ENCODE measurements around the gene COL5A3.
"Not testable (repeated sequence)": the region's sequence is repeated elsewhere in the genome, so short reads cannot be mapped to it uniquely, and the experiment has no call there.

Gene COL5A3

GRCh38 chr19:9953802-9954542 lies 56.3 kb downstream of the COL5A3 start:
- TF ChIP-seq CTCF (IDR thresholded peaks at IDR 0.05; ENCODE audit: low read depth, low read length), result no peak
- H3K4me3 ChIP-seq (ENCODE audit: low read depth, low read length), result no peak overlapping the region
- no peaks in the 10 kb centered on the region; the same call in 1 of the 2 replicates for H3K9me3 ChIP-seq
- no peaks in the 10 kb centered on the region for H3K36me3 ChIP-seq
- no peaks in the 10 kb centered on the region for H3K4me1 ChIP-seq
- no peaks in the 10 kb centered on the region for H3K27me3 ChIP-seq
- no peak for DNase-seq

- no peak for TF ChIP-seq CTCF (IDR thresholded peaks at IDR 0.05; ENCODE audit: low read depth, low read length)
- DNase-seq, result no peak
- no peak overlapping the region for H3K4me3 ChIP-seq (ENCODE audit: low read depth, low read length)
- no peaks in the 10 kb centered on the region for H3K27me3 ChIP-seq
- no peaks in the 10 kb centered on the region for H3K9me3 ChIP-seq
- no peaks in the 10 kb centered on the region for H3K4me1 ChIP-seq
- H3K36me3 ChIP-seq, result no peaks in the 10 kb centered on the region
These were observed 58.0 kb downstream of the COL5A3 start for GRCh38 chr19:9952276-9952675.

DNA sequence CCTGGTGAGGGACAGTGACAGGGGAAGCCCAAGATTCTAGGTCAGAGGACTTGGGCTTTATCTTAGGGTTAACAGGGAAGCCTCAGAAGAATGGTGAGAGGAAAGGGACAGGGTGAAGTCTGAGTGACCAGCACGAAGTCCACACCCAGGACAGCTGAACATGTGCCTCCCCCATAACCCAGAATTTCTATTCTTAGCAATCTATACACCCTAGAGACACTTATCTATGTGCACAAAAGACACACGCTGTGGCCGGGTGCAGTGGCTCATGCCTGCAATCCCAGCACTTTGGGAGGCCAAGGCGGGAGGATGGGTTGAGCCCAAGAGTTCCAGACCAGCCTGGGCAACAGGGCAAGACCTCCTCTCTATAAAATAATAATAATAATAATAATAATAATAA lies 62.9 kb downstream of the COL5A3 start:
- no peaks in the 10 kb centered on the region for H3K27me3 ChIP-seq
- no peaks in the 10 kb centered on the region for H3K36me3 ChIP-seq
- no peak for TF ChIP-seq CTCF (IDR thresholded peaks at IDR 0.05; ENCODE audit: low read depth, low read length)
- H3K4me1 ChIP-seq, result no peaks in the 10 kb centered on the region
- no peak overlapping the region for H3K4me3 ChIP-seq (ENCODE audit: low read depth, low read length)
- H3K9me3 ChIP-seq, result no peaks in the 10 kb centered on the region
- DNase-seq, result no peak

DNA sequence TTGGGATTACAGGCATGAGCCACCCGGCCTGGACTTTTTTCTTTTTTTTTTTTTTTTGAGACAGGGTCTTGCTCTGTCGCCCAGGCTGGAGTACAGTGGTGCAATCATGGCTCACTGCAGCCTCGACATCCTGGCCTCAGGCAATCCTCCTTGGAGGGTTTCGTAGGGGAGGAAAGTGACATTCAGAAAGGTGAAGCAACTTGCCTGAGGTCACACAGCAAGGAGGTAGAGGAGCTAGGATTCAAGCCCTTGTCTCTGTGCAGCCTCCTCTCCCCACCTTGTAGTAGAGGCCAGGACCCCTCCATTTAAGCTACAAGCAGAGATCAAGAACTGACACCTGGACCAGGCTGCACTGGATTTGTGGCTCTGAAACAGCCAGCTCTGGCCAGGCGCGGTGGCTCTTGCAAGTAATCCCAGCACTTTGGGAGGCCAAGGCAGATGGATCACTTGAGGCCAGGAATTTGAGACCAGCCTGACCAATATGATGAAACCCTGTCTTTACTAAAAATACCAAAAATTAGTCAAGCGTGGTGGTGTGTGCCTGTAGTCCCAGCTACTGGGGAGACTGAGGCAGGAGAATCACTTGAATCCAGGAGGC lies 63.7 kb downstream of the COL5A3 start:
- not testable (repeated sequence) for H3K4me3 ChIP-seq (ENCODE audit: low read depth, low read length); DNase-seq; H3K9me3 ChIP-seq; H3K27me3 ChIP-seq; H3K4me1 ChIP-seq; H3K36me3 ChIP-seq

DNA sequence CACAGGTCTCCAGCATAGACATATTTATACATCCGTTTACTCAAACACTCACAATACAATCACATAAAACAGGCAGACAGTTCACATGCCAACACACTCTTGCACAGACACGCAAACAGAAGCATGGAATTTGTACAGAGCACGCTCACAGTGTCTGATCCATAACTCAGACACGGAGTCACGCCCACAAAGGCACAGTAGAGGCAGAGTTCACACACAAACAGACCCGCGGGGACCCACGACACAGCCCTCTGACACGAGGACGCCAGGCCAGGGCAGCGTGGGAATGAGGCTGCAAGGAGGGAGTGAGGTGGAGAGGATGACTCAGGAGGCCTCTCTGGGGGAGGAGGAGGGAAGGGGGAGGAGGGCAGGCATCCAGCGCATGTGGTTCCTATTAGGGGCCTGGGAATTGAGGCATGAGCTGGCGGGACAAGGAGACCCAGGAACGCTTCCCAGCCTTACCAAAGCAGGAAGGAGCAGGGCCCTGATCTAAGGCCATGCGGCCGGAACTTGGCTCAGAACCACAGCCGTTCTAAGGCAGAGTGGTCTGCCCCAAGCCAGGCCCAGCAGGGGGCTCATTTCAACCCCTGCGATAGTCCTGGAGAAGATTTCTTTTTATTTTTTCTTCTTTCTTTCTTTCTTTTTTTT lies 64.9 kb downstream of the COL5A3 start:
- no peaks in the 10 kb centered on the region for H3K4me1 ChIP-seq
- peak; percentile 24 for DNase-seq
- no peaks in the 10 kb centered on the region for H3K27me3 ChIP-seq
- no peaks in the 10 kb centered on the region for H3K36me3 ChIP-seq
- H3K9me3 ChIP-seq, result no peaks in the 10 kb centered on the region
- no peak overlapping the region for H3K4me3 ChIP-seq (ENCODE audit: low read depth, low read length)
- no peak for TF ChIP-seq CTCF (IDR thresholded peaks at IDR 0.05; ENCODE audit: low read depth, low read length)

DNA sequence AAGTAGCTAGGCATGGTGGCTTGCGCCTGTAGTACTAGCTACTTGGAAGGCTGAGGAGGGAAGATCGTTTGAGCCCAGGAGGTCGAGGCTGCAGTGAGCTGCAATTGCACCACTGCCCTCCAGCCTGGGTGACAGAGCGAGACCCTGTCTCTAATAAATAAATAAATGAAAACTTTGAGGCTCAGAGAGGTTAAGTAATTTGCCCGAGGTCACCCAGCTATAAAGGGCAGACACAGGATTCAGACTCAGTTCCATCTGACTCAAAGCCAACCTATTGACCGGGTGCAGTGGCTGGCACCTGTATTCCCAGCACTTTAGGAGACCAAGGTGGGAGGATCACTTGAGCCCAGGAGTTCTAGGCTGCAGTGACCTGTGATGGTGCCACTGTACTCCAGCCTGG lies 66.6 kb downstream of the COL5A3 start:
- Histone ChIP-seq H3K36me3 (no peaks in the 10 kb centered on the region), H3K9me3 (no peaks in the 10 kb centered on the region), H3K4me1 (no peaks in the 10 kb centered on the region), H3K4me3 (ENCODE audit: low read depth, low read length) (no peak overlapping the region), H3K27me3 (no peaks in the 10 kb centered on the region)
- no peak for TF ChIP-seq CTCF (IDR thresholded peaks at IDR 0.05; ENCODE audit: low read depth, low read length)
- DNase-seq, result no peak
